HG03378 (cell line): ENCODE results near the gene RNPEPL1.

Source experiments
- ATAC-seq: cut with Tn5 transposase; IDR thresholded peaks from one replicate; pipeline ENCODE4 v1.9.1; 2021; ENCODE audit warnings: mild to moderate bottlenecking, moderate library complexity; ENCODE audit not compliant: unreplicated experiment

RNPEPL1 gene

DNA sequence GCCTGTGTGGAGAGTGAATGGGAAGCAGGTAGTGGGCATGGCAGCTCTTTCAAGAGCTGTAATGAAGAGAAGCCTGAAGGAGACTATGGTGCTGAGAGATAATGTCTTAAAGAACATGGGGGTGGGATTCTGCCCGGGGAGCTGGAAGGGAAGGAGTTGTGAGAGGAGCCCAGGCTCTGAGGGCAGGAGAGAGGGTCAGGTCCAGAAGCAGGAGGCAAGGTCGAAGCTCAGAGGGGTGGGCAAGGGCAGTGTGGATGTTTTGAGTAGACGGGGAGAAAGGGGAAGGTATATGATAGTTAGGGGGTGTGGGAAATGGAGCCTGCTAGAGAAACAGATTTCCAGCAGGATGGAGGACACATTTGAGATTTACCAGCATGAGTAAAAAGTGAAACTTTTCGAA, 20.4 kb downstream of the RNPEPL1 start:
- no peak for ATAC-seq

DNA sequence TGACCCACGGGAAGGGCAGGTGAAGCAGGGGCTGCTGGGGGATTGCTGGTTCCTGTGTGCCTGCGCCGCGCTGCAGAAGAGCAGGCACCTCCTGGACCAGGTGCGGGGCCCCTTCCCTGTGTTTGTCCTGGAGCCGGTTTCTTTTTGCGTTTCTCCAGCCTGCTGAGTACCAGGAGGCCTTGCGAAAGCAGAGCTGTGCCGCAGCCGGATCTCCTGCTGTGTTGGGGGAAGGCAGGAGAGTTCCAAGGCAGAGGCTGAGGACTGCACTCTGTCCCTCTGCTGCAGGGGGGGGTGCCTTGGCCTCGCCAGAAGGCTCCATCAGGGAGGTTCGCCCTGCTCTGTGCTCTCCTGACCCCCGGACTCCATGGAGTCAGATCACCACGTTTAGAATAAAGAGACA, 21.1 kb downstream of the RNPEPL1 start:
- ATAC-seq: no peak

DNA sequence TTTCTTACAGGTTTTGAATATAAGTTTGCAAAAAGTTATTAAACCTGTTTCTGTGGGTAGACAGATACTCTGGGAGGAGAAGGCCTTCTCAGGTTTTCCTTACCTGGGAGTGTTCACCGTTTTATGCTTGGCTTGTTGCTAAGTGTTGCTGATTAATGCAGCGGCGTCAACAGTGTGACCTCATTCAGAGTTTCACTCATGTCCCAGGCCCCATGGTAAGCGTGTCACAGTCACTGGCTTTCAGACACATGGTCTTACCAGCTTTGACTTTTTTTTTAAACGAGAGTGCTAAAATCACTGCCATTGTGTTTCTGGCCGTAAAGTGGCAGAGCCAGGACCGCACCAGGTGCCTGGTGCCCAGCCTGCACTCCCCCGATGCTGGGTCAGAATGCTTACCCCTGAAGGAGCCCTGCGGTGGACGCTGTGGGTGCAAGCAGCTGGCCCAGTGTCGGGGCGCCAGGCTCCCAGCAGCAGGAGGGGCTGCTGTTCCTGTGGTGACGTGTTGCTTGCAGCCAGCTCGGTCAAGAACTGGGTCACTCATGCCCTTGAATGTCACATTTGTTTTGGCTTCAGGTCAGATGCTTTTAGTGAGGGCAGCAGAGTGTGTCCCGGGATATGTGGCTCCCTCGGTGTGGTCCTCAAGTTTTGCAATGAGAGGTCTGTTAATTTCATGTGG, 21.7 kb downstream of the RNPEPL1 start:
- no peak for ATAC-seq

DNA sequence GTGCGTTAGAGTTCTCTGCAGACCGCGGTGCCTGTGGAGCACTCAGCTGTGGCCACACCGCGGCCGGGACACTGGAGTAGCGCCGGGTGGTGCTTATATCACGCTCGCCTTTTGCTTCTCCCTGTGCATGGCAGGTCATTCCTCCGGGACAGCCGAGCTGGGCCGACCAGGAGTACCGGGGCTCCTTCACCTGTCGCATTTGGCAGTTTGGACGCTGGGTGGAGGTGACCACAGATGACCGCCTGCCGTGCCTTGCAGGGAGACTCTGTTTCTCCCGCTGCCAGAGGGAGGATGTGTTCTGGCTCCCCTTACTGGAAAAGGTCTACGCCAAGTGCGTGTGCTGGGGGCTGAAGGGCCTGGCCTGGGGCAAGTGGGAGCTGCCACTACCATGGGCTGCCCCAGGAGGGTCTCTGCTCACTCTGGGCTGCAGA, 22.4 kb downstream of the RNPEPL1 start:
- ATAC-seq: no peak

DNA sequence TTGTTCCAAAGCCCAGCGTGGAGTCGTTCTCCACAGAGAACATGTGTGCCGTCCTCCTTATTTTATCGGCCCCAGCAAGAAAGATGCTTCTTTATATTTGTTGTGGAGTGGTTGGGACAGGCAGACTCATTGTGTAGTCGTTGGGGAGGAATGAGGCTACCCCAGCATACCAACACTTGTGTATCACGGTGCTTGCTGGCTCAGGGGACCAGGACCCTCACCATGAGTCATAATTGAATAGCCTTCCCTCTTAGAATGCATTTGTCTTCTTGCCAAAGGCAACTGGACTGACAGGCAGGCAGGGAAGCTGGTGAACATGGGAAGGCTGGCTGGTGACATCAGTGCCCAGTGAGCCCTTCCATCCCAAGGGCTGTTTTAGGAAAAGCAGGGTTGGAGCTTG, 22.9 kb downstream of the RNPEPL1 start:
- no peak for ATAC-seq

DNA sequence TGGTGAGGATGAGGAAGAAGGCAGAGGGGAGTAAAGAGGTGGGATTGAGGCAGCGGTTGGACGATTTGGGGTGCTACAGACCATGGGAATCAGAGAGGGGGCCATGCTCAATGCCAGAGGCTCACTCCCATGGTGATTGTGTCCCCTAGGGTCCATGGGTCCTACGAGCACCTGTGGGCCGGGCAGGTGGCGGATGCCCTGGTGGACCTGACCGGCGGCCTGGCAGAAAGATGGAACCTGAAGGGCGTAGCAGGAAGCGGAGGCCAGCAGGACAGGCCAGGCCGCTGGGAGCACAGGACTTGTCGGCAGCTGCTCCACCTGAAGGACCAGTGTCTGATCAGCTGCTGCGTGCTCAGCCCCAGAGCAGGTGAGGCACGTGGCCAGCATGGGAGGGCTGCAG, 23.5 kb downstream of the RNPEPL1 start:
- no peak for ATAC-seq

DNA sequence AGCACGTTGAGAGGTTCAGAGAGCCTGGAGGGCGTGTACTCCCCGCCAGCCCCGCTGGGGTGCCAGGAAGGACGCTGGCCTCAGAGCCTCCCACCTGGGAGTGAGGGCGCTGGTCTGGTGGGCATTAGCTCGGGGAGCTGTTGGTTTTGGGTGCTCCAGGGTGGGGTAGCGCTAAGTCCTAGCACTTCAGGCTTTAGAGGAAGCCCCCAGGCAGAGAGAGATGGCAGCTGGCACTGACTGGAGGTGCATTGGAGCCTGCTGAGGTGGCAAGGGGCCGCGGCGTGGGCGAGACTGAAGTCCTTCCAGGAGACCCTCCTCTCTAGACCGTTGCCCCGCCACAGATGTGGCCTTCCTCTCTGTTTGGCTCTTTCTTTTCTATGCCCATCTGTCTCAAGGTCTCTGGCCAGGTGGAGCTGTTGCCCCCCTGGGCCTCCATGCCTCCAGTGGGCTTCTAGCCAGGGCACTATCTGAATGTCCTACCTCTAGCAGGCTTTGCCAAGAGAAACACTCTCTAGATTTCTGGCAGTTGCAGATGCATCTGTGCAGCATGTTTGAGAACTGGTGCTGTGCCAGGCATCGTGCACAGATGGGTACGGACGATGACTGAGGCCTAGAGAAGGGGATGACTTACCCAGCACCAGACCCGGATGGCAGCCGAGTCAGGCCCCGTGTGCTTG, 24.9 kb downstream of the RNPEPL1 start:
- no peak for ATAC-seq

DNA sequence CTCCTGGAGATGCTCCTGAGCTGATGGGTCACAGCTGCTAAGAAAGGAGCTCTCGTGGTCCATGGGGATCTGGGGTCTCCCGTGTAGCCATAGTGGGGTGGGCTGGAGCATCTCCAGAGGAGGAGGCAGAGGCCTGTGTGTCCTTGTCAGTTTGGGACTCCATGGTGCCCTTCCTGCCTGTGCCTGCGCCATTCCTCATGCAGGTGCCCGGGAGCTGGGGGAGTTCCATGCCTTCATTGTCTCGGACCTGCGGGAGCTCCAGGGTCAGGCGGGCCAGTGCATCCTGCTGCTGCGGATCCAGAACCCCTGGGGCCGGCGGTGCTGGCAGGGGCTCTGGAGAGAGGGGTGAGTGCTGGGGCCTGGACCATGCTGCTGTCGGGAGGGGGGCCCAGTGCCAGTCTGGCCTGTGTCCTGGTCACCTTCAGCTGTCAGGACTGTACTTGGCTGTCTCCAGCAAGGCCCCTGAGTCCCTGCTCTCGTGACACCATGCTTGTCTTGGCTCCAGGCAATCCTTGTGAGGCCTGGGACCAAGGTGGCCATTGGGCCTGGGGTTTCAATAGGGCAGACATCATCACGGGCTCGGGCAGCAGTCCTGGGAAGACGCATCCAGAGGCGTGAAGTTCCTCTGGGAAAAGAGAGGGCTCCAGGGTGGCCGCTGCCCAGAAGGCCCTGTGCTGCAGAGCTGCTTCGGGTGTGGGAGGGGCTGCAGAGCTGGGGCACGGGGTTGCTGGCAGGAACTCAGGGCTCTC, 25.6 kb downstream of the RNPEPL1 start:
- ATAC-seq: no peak

DNA sequence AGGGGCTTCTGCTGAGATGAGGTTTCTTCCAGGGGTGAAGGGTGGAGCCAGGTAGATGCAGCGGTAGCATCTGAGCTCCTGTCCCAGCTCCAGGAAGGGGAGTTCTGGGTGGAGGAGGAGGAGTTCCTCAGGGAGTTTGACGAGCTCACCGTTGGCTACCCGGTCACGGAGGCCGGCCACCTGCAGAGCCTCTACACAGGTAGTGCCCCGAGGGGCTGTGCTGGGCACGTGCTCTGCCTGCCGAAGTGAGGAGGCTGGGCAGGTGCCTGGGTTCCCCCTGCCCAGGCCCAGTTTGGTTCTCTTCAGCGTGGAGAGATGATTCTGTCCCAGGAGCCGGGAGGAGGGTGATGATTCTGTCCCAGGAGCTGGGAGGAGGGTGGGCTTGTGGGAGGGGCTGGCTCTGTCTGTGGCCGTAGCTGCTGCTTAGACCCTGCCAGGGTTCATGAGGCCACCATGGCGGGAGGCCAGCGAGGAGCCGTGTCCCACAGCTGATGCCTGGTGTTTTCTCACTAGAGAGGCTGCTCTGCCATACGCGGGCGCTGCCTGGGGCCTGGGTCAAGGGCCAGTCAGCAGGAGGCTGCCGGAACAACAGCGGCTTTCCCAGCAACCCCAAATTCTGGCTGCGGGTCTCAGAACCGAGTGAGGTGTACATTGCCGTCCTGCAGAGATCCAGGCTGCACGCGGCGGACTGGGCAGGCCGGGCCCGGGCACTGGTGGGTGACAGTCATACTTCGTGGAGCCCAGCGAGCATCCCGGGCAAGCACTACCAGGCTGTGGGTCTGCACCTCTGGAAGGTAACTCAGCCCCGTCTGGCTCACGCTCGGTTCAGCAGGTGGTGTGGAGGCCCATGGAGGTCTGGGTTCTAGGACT, 26.5 kb downstream of the RNPEPL1 start:
- no peak for ATAC-seq

DNA sequence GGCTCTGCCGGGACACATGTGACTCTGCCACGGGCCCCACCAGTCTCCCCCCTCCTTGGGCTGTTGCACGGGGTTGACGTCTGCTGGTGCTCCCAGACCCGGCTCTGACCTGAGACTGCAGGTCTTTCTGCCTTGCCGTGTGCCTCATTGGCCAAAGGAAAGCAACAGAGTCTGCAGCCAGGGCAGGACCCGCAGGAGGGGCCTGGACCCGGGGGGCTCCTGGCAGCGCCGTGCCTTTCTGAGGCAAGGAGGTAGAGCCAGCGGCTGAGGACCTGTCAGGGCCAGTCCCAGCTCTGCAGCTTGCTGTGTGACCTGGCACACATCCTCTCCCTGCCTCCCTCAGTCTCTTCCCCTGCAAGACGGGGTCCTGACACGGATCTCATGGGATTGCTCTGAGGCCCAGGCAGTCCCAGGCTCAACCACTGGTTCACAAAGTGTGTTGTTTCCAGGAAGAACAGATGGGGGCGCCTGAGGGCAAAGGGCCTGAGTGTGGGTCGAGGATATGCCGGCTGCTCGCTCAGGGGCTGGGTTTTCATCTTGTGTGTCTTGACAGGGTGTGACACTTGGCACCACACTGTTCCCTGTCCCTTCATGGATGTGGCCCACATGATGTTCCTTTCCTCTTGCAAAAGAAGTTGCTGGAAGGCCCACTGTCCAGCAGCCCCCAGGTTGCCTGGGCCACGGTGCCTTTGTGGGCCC, 27.2 kb downstream of the RNPEPL1 start:
- no peak for ATAC-seq

DNA sequence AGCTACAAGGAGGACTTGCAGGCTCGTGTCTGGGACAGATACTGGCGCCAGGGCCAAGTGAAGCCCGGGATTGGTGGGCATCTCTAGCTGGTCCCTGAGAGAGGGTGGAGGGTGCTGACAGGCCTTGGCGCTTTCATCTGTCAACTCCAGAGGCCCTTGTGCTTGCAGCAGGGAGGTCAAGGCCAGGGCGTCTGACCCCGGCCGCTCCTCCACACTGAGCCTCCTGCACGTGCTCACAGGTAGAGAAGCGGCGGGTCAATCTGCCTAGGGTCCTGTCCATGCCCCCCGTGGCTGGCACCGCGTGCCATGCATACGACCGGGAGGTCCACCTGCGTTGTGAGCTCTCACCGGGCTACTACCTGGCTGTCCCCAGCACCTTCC, 27.8 kb downstream of the RNPEPL1 start:
- no peak for ATAC-seq

DNA sequence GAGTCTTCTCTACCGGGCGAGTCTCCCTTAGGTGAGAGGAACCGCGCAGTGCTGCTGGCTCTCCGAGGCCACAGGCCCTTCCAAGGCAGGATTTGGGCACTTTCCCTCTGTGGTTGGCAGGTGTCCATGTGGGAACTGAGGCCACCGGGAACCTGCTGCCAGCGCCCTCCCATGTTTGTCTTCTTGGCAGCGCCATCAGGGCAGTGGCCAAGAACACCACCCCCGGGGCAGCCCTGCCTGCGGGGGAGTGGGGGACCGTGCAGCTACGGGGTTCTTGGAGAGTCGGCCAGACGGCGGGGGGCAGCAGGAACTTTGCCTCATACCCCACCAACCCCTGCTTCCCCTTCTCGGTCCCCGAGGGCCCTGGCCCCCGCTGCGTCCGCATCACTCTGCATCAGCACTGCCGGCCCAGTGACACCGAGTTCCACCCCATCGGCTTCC, 28.2 kb downstream of the RNPEPL1 start:
- ATAC-seq: no peak

DNA sequence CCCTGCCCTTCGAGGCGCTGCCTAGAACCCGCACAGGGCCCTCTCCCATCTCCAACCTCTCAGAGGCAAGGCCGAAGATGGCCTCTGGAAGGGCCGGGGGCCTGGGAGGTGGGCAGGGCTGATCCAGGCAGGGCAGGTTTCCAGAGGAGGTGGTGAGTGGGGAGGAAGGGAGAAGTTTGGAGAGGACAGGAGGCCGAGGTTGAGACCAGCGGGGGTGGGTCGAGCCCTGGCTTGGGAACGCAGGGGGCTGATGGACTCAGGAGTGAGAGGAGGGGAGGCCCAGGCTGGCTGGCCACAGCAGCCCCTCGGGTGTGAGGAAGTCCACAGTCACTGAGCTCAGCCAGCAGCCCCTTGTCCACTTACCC, 28.8 kb downstream of the RNPEPL1 start:
- no peak for ATAC-seq

DNA sequence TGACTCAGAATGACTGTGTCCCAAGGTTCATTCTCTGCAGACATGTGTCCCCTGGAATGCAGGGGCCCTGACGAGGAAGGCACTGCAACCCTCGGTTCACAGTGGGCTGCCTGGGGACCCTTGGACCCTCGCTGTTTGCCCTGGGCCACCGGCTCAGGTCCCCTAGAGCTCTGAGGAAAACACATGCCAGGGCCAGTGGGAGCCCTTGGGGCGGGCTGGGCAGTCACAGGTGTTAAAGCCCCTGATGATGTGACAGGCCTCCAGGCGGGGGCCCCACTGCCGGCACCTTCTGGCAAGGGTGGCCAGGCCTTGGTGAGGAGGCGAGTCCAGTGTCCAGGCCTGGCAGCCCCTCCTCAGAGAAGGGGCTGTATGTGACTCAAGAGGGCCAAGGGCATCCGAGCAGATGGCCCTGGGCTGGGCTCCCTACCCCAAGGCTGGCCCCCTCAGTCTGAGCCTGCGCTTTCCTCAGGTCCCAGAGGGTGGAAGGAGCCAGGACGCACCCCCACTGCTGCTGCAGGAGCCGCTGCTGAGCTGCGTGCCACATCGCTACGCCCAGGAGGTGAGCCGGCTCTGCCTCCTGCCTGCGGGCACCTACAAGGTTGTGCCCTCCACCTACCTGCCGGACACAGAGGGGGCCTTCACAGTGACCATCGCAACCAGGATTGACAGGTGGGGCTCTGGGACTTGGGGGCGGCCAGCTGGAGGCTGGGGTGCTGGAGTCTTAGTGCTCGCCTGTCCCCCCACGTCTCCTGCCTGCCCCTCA, 29.3 kb downstream of the RNPEPL1 start:
- no peak for ATAC-seq

DNA sequence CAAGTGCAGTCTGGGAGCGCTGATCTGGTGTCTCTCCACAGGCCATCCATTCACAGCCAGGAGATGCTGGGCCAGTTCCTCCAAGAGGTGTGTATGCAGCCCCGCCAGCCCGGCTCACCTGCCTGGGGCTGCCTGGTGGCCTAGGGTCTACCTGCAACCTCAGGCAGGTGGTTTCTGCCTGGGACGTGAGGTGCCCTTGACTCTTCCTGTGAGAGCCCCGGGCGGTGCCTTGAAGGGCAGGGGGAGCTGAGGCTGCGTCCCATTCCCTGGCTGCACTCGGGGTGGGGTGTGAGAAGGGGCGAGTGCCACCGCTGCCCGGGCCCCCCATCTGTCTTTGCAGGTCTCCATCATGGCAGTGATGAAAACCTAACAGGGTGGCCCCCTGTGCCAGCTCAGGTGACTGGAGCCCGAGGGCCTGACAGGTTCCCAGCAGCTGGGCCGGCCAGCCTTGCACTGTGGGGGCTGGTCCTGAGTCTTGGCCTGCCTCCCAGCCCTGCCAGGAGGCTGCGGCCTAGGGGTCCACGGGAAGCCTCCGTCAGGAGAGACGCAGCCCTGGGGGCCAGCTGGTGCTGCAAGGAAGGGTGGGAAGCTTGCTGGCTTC, 30.1 kb downstream of the RNPEPL1 start:
- no peak for ATAC-seq

DNA sequence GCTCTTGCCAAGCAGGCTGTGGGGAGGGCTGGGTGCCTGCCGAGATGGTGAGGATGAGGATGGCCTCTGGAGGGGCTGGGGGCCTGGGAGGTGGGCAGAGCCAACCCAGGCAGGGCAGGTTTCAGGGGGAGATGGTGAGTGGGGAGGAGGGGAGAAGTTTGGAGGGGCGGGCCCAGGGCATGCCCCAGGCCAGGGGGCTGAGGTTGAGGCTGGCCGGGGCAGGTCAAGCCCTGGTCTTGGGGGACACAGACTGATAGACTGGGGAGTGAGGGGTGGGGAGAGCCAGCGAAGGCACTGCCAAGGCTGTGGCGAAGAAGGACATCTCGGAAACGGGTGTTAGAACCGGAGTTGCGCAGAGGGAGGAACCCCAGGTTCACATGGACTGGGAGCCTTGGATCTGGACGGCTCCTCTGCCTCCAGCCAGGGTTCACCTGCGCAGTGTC, 30.9 kb downstream of the RNPEPL1 start:
- ATAC-seq: no peak

DNA sequence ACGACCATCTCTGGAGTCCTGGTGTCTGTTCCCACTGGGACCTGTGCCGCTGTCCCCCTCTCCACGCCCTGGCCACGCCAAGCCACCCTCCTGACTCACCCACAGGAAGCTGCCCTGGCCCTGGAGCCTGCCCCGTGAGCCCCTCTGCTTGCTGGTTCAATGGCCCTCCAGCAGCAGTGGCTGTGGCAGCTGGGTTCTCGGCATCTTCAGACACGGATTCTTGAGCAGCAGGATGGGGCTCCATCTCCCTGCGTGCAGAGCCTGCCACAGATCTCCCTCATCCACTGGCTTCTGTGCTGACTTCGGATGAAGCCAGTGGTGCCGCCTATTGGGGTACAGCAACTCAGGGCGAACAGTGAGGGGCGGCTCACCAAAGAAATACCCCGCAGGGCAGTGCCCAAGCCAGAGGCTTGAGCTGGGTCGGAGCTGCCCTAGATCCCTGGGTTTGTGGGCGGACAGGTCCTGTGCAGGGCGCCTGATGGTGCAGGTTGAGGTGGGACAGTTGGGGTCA, 32.2 kb downstream of the RNPEPL1 start:
- no peak for ATAC-seq

DNA sequence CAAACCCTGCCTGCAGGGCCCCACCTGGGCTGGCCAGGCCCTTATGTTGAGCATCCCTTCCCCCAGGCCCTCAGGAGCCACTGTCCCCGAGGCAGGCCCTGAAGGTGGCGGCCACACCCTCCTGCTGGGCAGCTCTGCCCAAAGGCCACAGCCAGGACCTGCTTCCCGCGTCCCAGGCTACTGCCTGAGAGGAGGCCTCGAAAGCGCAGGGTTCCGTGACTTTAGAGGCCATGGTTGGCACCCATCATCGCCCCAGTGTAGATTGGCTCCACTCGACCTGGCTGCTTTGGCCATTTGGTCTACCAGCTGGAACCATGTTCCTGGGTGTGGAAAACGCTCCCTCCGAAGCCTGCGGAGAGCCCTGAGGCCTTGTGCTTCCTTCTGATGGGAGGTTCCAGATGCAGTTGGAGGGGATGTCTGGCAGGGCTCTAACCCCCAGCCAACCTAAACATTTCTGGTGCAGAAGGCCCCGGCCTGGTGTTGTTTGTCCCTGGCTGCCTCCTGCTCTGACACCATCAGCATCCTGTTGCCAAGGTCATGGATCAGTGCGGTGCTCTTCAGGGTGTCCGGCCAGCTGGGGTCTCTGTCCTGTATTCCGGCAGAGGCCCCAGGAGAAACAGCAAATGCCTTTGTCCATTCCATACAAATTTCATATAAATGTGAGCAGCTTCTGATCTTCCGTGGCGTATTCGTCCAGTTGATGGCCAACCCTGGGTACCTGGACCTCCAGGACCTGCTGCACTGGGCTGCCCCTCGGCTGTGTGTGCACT, 33.0 kb downstream of the RNPEPL1 start:
- ATAC-seq: no peak

DNA sequence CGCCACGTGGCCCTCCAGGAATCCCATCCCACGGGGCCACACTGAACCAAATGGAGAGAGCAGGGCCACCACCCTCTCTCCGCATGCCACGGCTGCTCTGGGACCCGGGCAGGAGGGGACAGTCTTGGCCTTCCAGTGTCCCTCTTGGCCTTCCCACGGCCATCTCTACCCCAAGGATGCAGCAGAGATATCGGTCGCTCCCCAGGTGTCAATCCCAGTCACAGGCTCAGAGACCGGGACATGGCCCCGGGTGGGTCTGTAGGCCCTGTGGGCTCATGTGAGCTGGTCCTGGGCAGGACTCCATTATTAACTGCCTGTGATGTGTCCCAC, 33.5 kb downstream of the RNPEPL1 start:
- ATAC-seq: no peak
